SH-SY5Y (cell line): ENCODE measurements around the gene GALNTL6.

Experiments used
- GATA2 ChIP-seq: IDR thresholded peaks from 2 replicates; pipeline ENCODE4 v1.6.1; 2011; ENCODE audit warnings: mild to moderate bottlenecking, low read depth, low read length
- GATA3 ChIP-seq: IDR thresholded peaks from 2 replicates; pipeline ENCODE4 v1.6.1; 2011; ENCODE audit warnings: low read depth, mild to moderate bottlenecking, low read length, moderate library complexity

GRCh38 chr4:172129593-172129992 lies 316.4 kb downstream of the GALNTL6 start:
- TF ChIP-seq GATA3 (no peak), GATA2 (no peak)
